ENCODE results near the gene TCAF1.
"Not testable (repeated sequence)": the region's sequence is repeated elsewhere in the genome, so short reads cannot be mapped to it uniquely, and the experiment has no call there.

TCAF1 gene

DNA sequence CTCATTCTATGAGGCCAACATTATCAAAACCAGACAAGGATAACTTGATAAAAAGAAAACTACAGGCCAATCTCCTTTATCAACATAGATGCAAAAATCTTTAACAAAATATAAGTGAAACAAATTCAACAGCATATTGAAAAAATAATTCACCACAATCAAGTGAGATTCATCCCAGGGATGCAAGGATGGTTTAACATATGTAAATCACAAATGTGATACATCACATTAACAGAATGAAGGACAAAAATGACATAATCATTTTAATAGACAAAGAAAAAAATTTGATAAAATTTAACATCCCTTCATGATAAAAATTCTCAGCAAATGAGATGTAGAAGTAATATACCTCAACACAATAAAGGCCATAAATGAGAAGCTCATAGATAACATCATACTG lies 53.8 kb downstream of the TCAF1 start:
- H3K79me2 ChIP-seq (ENCODE audit: insufficient read depth, low read length): no peaks in the 10 kb centered on the region
- no peaks in the 10 kb centered on the region for H3K27me3 ChIP-seq (ENCODE audit: insufficient read depth, low read length, poor library complexity, severe bottlenecking)
- no peaks in the 10 kb centered on the region for H3F3A ChIP-seq (ENCODE audit: low read depth)
- H3K36me3 ChIP-seq (ENCODE audit: insufficient read depth, low read length): no peaks in the 10 kb centered on the region
- H3K4me3 ChIP-seq (ENCODE audit: low read length, poor library complexity, severe bottlenecking): no peak overlapping the region
- no peaks in the 10 kb centered on the region for H3K4me1 ChIP-seq (ENCODE audit: insufficient read depth, low read length, poor library complexity, severe bottlenecking)
- no peaks in the 10 kb centered on the region for H4K20me1 ChIP-seq (ENCODE audit: insufficient read depth, low read length, poor library complexity, severe bottlenecking)
- H3K9me3 ChIP-seq (ENCODE audit: insufficient read depth, low read depth, low read length): no peaks in the 10 kb centered on the region
- H3K9ac ChIP-seq (ENCODE audit: low read depth, low read length, poor library complexity, severe bottlenecking): no peak overlapping the region
- H3K9me2 ChIP-seq (replicated peaks; ENCODE audit: low read depth, low read length): no peaks in the 10 kb centered on the region
- no peak overlapping the region for H2AFZ ChIP-seq (ENCODE audit: low read length)
- TF ChIP-seq, protein P1, sequence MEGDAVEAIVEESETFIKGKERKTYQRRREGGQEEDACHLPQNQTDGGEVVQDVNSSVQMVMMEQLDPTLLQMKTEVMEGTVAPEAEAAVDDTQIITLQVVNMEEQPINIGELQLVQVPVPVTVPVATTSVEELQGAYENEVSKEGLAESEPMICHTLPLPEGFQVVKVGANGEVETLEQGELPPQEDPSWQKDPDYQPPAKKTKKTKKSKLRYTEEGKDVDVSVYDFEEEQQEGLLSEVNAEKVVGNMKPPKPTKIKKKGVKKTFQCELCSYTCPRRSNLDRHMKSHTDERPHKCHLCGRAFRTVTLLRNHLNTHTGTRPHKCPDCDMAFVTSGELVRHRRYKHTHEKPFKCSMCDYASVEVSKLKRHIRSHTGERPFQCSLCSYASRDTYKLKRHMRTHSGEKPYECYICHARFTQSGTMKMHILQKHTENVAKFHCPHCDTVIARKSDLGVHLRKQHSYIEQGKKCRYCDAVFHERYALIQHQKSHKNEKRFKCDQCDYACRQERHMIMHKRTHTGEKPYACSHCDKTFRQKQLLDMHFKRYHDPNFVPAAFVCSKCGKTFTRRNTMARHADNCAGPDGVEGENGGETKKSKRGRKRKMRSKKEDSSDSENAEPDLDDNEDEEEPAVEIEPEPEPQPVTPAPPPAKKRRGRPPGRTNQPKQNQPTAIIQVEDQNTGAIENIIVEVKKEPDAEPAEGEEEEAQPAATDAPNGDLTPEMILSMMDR (conservative IDR thresholded peaks at IDR 0.05; ENCODE audit: low read length): no peak
- TF ChIP-seq EZH2phosphoT487 (IDR thresholded peaks at IDR 0.05; ENCODE audit: borderline replicate concordance): no peak
- no peak overlapping the region for H3K4me2 ChIP-seq (ENCODE audit: low read depth, low read length, poor library complexity, severe bottlenecking)

DNA sequence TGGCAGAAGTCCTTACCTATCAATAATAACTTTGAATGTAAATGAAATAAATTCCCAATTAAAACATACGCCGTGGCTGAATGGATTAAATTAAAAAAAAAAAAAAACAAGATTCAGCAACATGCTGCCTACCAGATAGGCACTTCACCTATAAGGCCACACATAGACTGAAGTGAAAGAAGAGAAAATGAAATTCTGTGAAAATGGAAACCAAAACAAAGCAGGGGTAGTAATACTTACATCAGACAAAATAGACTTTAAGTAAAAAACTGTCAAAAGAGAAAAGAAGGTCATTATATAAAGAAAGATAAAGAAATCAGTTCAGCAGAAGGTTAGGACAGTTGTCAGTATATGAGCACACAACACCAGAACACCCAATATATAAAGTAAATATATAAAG lies 55.3 kb downstream of the TCAF1 start:
- TF ChIP-seq, protein P1 (conservative IDR thresholded peaks at IDR 0.05; ENCODE audit: low read length): no peak
- H3K4me1 ChIP-seq (ENCODE audit: insufficient read depth, low read length, poor library complexity, severe bottlenecking): no peaks in the 10 kb centered on the region
- no peak overlapping the region for H3K9ac ChIP-seq (ENCODE audit: low read depth, low read length, poor library complexity, severe bottlenecking)
- no peaks in the 10 kb centered on the region for H3K9me3 ChIP-seq (ENCODE audit: insufficient read depth, low read depth, low read length)
- H3K27me3 ChIP-seq (ENCODE audit: insufficient read depth, low read length, poor library complexity, severe bottlenecking): no peaks in the 10 kb centered on the region
- no peaks in the 10 kb centered on the region for H3F3A ChIP-seq (ENCODE audit: low read depth)
- H3K4me2 ChIP-seq (ENCODE audit: low read depth, low read length, poor library complexity, severe bottlenecking): no peak overlapping the region
- H2AFZ ChIP-seq (ENCODE audit: low read length): no peak overlapping the region
- H3K9me2 ChIP-seq (replicated peaks; ENCODE audit: low read depth, low read length): no peaks in the 10 kb centered on the region
- no peaks in the 10 kb centered on the region for H3K79me2 ChIP-seq (ENCODE audit: insufficient read depth, low read length)
- no peaks in the 10 kb centered on the region for H4K20me1 ChIP-seq (ENCODE audit: insufficient read depth, low read length, poor library complexity, severe bottlenecking)
- H3K36me3 ChIP-seq (ENCODE audit: insufficient read depth, low read length): no peaks in the 10 kb centered on the region
- no peak overlapping the region for H3K4me3 ChIP-seq (ENCODE audit: low read length, poor library complexity, severe bottlenecking)

DNA sequence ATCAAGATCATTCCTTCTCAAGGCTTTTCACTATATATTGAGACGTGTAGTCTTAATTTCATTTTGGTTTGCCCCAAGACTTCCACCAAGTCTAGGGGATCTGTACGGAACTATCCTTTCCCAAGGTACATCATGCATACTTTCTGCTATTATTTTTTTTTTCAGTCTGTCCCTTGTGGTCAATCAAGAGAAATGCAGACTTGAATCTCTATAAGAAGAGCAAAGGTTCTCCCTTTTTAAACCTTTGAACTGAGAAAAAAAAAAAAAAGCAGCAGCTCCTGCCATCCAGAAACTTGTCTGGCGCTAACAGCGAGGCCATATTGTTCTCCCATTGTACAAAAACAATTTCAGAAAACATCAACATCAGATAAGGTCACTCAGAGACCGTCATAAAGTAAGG lies 60.3 kb downstream of the TCAF1 start:
- not testable (repeated sequence) for H3K27me3 ChIP-seq (ENCODE audit: insufficient read depth, low read length, poor library complexity, severe bottlenecking); H3K9me3 ChIP-seq (ENCODE audit: insufficient read depth, low read depth, low read length); H2AFZ ChIP-seq (ENCODE audit: low read length); H4K20me1 ChIP-seq (ENCODE audit: insufficient read depth, low read length, poor library complexity, severe bottlenecking); H3K9me2 ChIP-seq (replicated peaks; ENCODE audit: low read depth, low read length); H3K4me2 ChIP-seq (ENCODE audit: low read depth, low read length, poor library complexity, severe bottlenecking); H3K36me3 ChIP-seq (ENCODE audit: insufficient read depth, low read length); H3K4me3 ChIP-seq (ENCODE audit: low read length, poor library complexity, severe bottlenecking); H3K4me1 ChIP-seq (ENCODE audit: insufficient read depth, low read length, poor library complexity, severe bottlenecking); H3K9ac ChIP-seq (ENCODE audit: low read depth, low read length, poor library complexity, severe bottlenecking); H3K79me2 ChIP-seq (ENCODE audit: insufficient read depth, low read length); H3F3A ChIP-seq (ENCODE audit: low read depth)

DNA sequence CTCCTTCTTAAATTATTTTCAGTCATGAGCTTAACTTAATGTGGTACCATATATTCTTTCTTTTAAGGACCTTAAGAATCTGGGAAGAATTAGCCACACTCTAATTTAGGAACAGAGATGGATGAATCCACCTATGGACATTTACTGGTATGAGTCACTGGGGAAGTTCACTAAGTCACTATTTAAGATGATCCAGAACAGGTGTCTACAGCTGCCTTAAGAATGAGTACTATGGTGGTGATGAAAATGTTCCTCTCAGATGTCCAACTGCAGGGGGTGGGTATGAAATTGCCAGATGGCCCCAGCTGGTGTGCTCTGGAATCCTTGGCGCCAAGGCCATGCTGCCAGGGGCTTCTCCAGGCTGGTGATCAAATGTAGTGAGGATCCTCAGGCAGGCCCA lies 61.9 kb downstream of the TCAF1 start:
- H3K4me1 ChIP-seq (ENCODE audit: insufficient read depth, low read length, poor library complexity, severe bottlenecking); H3K4me2 ChIP-seq (ENCODE audit: low read depth, low read length, poor library complexity, severe bottlenecking); H3K9me3 ChIP-seq (ENCODE audit: insufficient read depth, low read depth, low read length); H3K9ac ChIP-seq (ENCODE audit: low read depth, low read length, poor library complexity, severe bottlenecking); H3F3A ChIP-seq (ENCODE audit: low read depth); H3K36me3 ChIP-seq (ENCODE audit: insufficient read depth, low read length); H3K27me3 ChIP-seq (ENCODE audit: insufficient read depth, low read length, poor library complexity, severe bottlenecking); H3K4me3 ChIP-seq (ENCODE audit: low read length, poor library complexity, severe bottlenecking); H3K9me2 ChIP-seq (replicated peaks; ENCODE audit: low read depth, low read length); H3K79me2 ChIP-seq (ENCODE audit: insufficient read depth, low read length); H4K20me1 ChIP-seq (ENCODE audit: insufficient read depth, low read length, poor library complexity, severe bottlenecking); H2AFZ ChIP-seq (ENCODE audit: low read length): not testable (repeated sequence)

Data from Loucy (cell line).